Smooth muscle cell (in vitro differentiated cells): Measurements from ENCODE around the gene PTPRJ. TPM values are rescaled to one million over a fixed set of nuclear protein-coding genes. Genes with fewer than 3 reads are reported as not detected.

ENCODE experiments used
- DNase-seq: peaks from one replicate; lab custom pipeline; 2025; ENCODE audit not compliant: unreplicated experiment; lab: John Stamatoyannopoulos, UW
- H2AFZ ChIP-seq: fragments of 200-600 bp; sonication (generic); 2 replicates; pipeline ENCODE4 v1.6.0; 2016; ENCODE audit warnings: antibody characterized with exemption, low read depth, mild to moderate bottlenecking
- H3F3A ChIP-seq: fragments of 200-600 bp; sonication (generic); 2 replicates; pipeline ENCODE4 v1.6.0; 2017; ENCODE audit warnings: antibody characterized with exemption, low read depth
- H3K27ac ChIP-seq: fragments of 200-600 bp; sonication (generic); 2 replicates; pipeline ENCODE4 v1.5.1; 2016; ENCODE audit warnings: low read depth, mild to moderate bottlenecking
- H3K27me3 ChIP-seq: fragments of 200-600 bp; sonication (generic); 2 replicates; pipeline ENCODE4 v1.6.1; 2016; ENCODE audit warnings: low read depth, mild to moderate bottlenecking
- H3K36me3 ChIP-seq: fragments of 200-600 bp; sonication (generic); 2 replicates; pipeline ENCODE4 v1.5.1; 2016; ENCODE audit warnings: low read depth
- H3K4me1 ChIP-seq: fragments of 200-600 bp; sonication (generic); 2 replicates; pipeline ENCODE4 v1.5.1; 2016; ENCODE audit warnings: low read depth
- H3K4me2 ChIP-seq: fragments of 200-600 bp; sonication (generic); 2 replicates; pipeline ENCODE4 v1.6.0; 2016; ENCODE audit warnings: mild to moderate bottlenecking
- H3K4me3 ChIP-seq: fragments of 200-600 bp; sonication (generic); 2 replicates; pipeline ENCODE4 v1.5.1; 2016; ENCODE audit warnings: mild to moderate bottlenecking
- H3K79me2 ChIP-seq: fragments of 200-600 bp; sonication (generic); 2 replicates; pipeline ENCODE4 v1.6.0; 2016; ENCODE audit warnings: low read depth, mild to moderate bottlenecking
- H3K9ac ChIP-seq: fragments of 200-600 bp; sonication (generic); 2 replicates; pipeline ENCODE4 v1.6.0; 2016; ENCODE audit warnings: low read depth
- H3K9me3 ChIP-seq: fragments of 200-600 bp; sonication (generic); replicated peaks from 2 replicates; pipeline ENCODE4 v1.5.1; 2016; ENCODE audit warnings: low read depth
- H4K20me1 ChIP-seq: fragments of 200-600 bp; sonication (generic); 2 replicates; pipeline ENCODE4 v1.6.0; 2016; ENCODE audit warnings: low read depth
- CTCF ChIP-seq: fragments of 200-600 bp; sonication (generic); IDR thresholded peaks from 2 replicates; pipeline ENCODE4 v1.5.1; 2017; ENCODE audit warnings: borderline replicate concordance, mild to moderate bottlenecking, antibody characterized with exemption; ENCODE audit not compliant: insufficient read depth, poor library complexity, severe bottlenecking
- WGBS: methylation state at CpG from one replicate; pipeline ENCODE4 v1.1.7; 2016; ENCODE audit warnings: low lambda C conversion rate; 5-methylcytosine and 5-hydroxymethylcytosine counted together
- polyA plus RNA-seq: library from polyadenylated mRNA; unstranded; fragments of >200 nt; fragmentation: Nextera tagmentation; extraction: Ambion mirVana; gene quantifications from 2 replicates; pipeline ENCODE4 v1.2.1, GENCODE V29; 2016
- total RNA-seq: library from RNA; depleted of rRNA; stranded (reverse); fragments of >200 nt; gene quantifications from 2 replicates; pipeline ENCODE4 v1.2.3, GENCODE V29; 2014

The PTPRJ gene
- total and polyA plus RNA-seq, 2 experiments from 2014 or later, result 1.5 to 6.3 TPM

GRCh38 chr11:48094643-48095339 lies 114.4 kb downstream of the PTPRJ start:
- Histone ChIP-seq H3K79me2 (peaks cover 5% of the 10 kb centered on the region), H3K9me3 (no peaks in the 10 kb centered on the region), H3K4me2 (no peak overlapping the region), H3K27me3 (no peaks in the 10 kb centered on the region), H3K27ac (no peak overlapping the region), H4K20me1 (no peaks in the 10 kb centered on the region), H3F3A (no peaks in the 10 kb centered on the region), H3K4me3 (no peak overlapping the region), H3K4me1 (no peaks in the 10 kb centered on the region), H3K9ac (no peak overlapping the region), H3K36me3 (no peaks in the 10 kb centered on the region), H2AFZ (no peak overlapping the region)
- TF ChIP-seq CTCF, result no peak
- no peak for DNase-seq
- 90% methylated on average over 9 of the region's 9 CpGs for WGBS

GRCh38 chr11:48095779-48096470 lies 115.6 kb downstream of the PTPRJ start:
- Histone ChIP-seq H3K79me2 (peaks cover 5% of the 10 kb centered on the region), H3K9me3 (no peaks in the 10 kb centered on the region), H3K27ac (no peak overlapping the region), H2AFZ (no peak overlapping the region), H3K9ac (no peak overlapping the region), H3K36me3 (no peaks in the 10 kb centered on the region), H4K20me1 (no peaks in the 10 kb centered on the region), H3K4me2 (no peak overlapping the region), H3K4me1 (no peaks in the 10 kb centered on the region), H3F3A (no peaks in the 10 kb centered on the region), H3K27me3 (no peaks in the 10 kb centered on the region), H3K4me3 (no peak overlapping the region)
- WGBS, result 68% methylated on average over 12 of the region's 12 CpGs
- DNase-seq, result no peak
- no peak for TF ChIP-seq CTCF

GRCh38 chr11:48096588-48097525 lies 116.5 kb downstream of the PTPRJ start:
- Histone ChIP-seq H3K79me2 (peaks cover 5% of the 10 kb centered on the region), H3K27ac (no peak overlapping the region)

More at GRCh38 chr11:48096588-48097525, 116.5 kb downstream of the PTPRJ start:
- Histone ChIP-seq H3K9ac (no peak overlapping the region), H2AFZ (no peak overlapping the region), H3F3A (no peaks in the 10 kb centered on the region), H3K4me1 (no peaks in the 10 kb centered on the region), H3K36me3 (no peaks in the 10 kb centered on the region), H4K20me1 (no peaks in the 10 kb centered on the region), H3K4me2 (no peak overlapping the region), H3K4me3 (no peak overlapping the region), H3K27me3 (no peaks in the 10 kb centered on the region), H3K9me3 (no peaks in the 10 kb centered on the region)
- DNase-seq, result no peak
- WGBS, result 68% methylated on average over 6 of the region's 6 CpGs
- TF ChIP-seq CTCF, result no peak
